Measurements from ENCODE around the gene C9orf43. TPM values are rescaled to one million over a fixed set of nuclear protein-coding genes. Genes with fewer than 3 reads are reported as not detected.

C9orf43 gene
- total and polyA plus RNA-seq, 2 experiments from 2014 or later, result 0.63 to 1.1 TPM

DNA sequence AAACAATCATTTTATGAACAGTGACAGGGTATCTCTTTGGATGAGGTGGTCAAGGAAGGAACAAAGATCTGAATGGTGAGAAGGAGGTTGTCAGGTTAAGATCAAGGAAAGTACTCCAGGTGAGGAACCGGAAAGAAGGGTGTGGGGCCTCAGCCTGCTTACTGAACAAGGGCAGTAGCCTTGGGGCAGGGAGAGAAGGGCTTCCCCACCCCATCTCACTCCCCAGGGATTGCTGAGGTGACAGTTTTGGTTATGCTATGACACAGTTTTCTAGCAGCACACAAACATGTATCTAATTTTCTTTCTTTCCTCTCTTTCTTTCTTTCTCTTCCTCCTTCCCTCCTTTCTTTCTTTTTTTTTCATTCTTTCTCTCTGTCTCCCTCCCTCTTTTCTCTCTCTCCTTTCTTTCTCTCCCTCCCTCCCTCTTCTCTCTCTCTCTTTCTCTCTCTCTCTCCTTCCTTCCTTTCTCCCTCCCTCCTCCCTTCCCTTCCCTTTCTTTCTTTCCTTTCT, 29.6 kb upstream of the C9orf43 start:
- no peak overlapping the region for H3K4me3 ChIP-seq
- H3K27me3 Mint-ChIP-seq (ENCODE audit: insufficient read depth, low read depth, poor library complexity), result peaks cover 5% of the 10 kb centered on the region
- H3K9me3 Mint-ChIP-seq, result no peaks in the 10 kb centered on the region; the same call in 2 of the 3 replicates
- peak overlapping the region; percentile 56; the same call in 1 of the 2 replicates for H2AFZ ChIP-seq
- no peaks in the 10 kb centered on the region for H3K27me3 ChIP-seq (ENCODE audit: insufficient read depth)
- H3K27ac ChIP-seq (ENCODE audit: low read depth), result no peak overlapping the region
- ATAC-seq (no peak), DNase-seq (ENCODE audit: low spot score) (no peak)
- no peak overlapping the region for H3K27ac Mint-ChIP-seq
- H3F3A ChIP-seq (replicated peaks; ENCODE audit: low read depth), result no peaks in the 10 kb centered on the region
- TF ChIP-seq, protein P1, sequence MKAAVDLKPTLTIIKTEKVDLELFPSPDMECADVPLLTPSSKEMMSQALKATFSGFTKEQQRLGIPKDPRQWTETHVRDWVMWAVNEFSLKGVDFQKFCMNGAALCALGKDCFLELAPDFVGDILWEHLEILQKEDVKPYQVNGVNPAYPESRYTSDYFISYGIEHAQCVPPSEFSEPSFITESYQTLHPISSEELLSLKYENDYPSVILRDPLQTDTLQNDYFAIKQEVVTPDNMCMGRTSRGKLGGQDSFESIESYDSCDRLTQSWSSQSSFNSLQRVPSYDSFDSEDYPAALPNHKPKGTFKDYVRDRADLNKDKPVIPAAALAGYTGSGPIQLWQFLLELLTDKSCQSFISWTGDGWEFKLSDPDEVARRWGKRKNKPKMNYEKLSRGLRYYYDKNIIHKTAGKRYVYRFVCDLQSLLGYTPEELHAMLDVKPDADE (IDR thresholded peaks at IDR 0.05), result no peak
- TF ChIP-seq CREB1 (CRISPR knock-in tag; IDR thresholded peaks at IDR 0.05; ENCODE audit: low read depth) (no peak), EZH2 (IDR thresholded peaks at IDR 0.05; ENCODE audit: low read depth, unreplicated experiment) (no peak), JUNB (IDR thresholded peaks at IDR 0.05; ENCODE audit: unreplicated experiment) (no peak), ZNF114 (CRISPR knock-in tag; IDR thresholded peaks at IDR 0.05) (no peak), NANOG (IDR thresholded peaks at IDR 0.05; ENCODE audit: borderline replicate concordance) (no peak), ZNF331 (CRISPR knock-in tag; IDR thresholded peaks at IDR 0.05; ENCODE audit: low read depth) (no peak), POLR2AphosphoS5 (IDR thresholded peaks at IDR 0.05; ENCODE audit: low read depth) (no peak), STAT1 (IDR thresholded peaks at IDR 0.05; ENCODE audit: unreplicated experiment) (no peak), EZH2phosphoT487 (IDR thresholded peaks at IDR 0.05; ENCODE audit: unreplicated experiment) (no peak)
- TF ChIP-seq, protein P2, sequence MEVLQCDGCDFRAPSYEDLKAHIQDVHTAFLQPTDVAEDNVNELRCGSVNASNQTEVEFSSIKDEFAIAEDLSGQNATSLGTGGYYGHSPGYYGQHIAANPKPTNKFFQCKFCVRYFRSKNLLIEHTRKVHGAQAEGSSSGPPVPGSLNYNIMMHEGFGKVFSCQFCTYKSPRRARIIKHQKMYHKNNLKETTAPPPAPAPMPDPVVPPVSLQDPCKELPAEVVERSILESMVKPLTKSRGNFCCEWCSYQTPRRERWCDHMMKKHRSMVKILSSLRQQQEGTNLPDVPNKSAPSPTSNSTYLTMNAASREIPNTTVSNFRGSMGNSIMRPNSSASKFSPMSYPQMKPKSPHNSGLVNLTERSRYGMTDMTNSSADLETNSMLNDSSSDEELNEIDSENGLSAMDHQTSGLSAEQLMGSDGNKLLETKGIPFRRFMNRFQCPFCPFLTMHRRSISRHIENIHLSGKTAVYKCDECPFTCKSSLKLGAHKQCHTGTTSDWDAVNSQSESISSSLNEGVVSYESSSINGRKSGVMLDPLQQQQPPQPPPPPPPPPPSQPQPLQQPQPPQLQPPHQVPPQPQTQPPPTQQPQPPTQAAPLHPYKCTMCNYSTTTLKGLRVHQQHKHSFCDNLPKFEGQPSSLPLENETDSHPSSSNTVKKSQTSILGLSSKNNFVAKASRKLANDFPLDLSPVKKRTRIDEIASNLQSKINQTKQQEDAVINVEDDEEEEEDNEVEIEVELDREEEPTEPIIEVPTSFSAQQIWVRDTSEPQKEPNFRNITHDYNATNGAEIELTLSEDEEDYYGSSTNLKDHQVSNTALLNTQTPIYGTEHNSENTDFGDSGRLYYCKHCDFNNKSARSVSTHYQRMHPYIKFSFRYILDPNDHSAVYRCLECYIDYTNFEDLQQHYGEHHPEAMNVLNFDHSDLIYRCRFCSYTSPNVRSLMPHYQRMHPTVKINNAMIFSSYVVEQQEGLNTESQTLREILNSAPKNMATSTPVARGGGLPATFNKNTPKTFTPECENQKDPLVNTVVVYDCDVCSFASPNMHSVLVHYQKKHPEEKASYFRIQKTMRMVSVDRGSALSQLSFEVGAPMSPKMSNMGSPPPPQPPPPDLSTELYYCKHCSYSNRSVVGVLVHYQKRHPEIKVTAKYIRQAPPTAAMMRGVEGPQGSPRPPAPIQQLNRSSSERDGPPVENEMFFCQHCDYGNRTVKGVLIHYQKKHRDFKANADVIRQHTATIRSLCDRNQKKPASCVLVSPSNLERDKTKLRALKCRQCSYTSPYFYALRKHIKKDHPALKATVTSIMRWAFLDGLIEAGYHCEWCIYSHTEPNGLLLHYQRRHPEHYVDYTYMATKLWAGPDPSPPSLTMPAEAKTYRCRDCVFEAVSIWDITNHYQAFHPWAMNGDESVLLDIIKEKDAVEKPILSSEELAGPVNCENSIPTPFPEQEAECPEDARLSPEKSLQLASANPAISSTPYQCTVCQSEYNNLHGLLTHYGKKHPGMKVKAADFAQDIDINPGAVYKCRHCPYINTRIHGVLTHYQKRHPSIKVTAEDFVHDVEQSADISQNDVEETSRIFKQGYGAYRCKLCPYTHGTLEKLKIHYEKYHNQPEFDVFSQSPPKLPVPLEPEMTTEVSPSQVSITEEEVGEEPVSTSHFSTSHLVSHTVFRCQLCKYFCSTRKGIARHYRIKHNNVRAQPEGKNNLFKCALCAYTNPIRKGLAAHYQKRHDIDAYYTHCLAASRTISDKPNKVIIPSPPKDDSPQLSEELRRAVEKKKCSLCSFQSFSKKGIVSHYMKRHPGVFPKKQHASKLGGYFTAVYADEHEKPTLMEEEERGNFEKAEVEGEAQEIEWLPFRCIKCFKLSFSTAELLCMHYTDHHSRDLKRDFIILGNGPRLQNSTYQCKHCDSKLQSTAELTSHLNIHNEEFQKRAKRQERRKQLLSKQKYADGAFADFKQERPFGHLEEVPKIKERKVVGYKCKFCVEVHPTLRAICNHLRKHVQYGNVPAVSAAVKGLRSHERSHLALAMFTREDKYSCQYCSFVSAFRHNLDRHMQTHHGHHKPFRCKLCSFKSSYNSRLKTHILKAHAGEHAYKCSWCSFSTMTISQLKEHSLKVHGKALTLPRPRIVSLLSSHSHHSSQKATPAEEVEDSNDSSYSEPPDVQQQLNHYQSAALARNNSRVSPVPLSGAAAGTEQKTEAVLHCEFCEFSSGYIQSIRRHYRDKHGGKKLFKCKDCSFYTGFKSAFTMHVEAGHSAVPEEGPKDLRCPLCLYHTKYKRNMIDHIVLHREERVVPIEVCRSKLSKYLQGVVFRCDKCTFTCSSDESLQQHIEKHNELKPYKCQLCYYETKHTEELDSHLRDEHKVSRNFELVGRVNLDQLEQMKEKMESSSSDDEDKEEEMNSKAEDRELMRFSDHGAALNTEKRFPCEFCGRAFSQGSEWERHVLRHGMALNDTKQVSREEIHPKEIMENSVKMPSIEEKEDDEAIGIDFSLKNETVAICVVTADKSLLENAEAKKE (CRISPR knock-in tag; IDR thresholded peaks at IDR 0.05), result no peak
- TF ChIP-seq, protein P3, sequence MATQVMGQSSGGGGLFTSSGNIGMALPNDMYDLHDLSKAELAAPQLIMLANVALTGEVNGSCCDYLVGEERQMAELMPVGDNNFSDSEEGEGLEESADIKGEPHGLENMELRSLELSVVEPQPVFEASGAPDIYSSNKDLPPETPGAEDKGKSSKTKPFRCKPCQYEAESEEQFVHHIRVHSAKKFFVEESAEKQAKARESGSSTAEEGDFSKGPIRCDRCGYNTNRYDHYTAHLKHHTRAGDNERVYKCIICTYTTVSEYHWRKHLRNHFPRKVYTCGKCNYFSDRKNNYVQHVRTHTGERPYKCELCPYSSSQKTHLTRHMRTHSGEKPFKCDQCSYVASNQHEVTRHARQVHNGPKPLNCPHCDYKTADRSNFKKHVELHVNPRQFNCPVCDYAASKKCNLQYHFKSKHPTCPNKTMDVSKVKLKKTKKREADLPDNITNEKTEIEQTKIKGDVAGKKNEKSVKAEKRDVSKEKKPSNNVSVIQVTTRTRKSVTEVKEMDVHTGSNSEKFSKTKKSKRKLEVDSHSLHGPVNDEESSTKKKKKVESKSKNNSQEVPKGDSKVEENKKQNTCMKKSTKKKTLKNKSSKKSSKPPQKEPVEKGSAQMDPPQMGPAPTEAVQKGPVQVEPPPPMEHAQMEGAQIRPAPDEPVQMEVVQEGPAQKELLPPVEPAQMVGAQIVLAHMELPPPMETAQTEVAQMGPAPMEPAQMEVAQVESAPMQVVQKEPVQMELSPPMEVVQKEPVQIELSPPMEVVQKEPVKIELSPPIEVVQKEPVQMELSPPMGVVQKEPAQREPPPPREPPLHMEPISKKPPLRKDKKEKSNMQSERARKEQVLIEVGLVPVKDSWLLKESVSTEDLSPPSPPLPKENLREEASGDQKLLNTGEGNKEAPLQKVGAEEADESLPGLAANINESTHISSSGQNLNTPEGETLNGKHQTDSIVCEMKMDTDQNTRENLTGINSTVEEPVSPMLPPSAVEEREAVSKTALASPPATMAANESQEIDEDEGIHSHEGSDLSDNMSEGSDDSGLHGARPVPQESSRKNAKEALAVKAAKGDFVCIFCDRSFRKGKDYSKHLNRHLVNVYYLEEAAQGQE (IDR thresholded peaks at IDR 0.05; ENCODE audit: unreplicated experiment), result no peak
- TF ChIP-seq, protein P4, sequence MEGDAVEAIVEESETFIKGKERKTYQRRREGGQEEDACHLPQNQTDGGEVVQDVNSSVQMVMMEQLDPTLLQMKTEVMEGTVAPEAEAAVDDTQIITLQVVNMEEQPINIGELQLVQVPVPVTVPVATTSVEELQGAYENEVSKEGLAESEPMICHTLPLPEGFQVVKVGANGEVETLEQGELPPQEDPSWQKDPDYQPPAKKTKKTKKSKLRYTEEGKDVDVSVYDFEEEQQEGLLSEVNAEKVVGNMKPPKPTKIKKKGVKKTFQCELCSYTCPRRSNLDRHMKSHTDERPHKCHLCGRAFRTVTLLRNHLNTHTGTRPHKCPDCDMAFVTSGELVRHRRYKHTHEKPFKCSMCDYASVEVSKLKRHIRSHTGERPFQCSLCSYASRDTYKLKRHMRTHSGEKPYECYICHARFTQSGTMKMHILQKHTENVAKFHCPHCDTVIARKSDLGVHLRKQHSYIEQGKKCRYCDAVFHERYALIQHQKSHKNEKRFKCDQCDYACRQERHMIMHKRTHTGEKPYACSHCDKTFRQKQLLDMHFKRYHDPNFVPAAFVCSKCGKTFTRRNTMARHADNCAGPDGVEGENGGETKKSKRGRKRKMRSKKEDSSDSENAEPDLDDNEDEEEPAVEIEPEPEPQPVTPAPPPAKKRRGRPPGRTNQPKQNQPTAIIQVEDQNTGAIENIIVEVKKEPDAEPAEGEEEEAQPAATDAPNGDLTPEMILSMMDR (conservative IDR thresholded peaks at IDR 0.05; ENCODE audit: low read depth in 2 of 2), result no peak
- no peaks in the 10 kb centered on the region for H3K79me2 ChIP-seq (replicated peaks; ENCODE audit: insufficient read depth)
- no peak overlapping the region for H3K4me3 Mint-ChIP-seq
- no peaks in the 10 kb centered on the region for H4K20me1 ChIP-seq (replicated peaks; ENCODE audit: insufficient read depth)
- no peaks in the 10 kb centered on the region; the same call in 1 of the 2 replicates for H3K4me1 ChIP-seq (ENCODE audit: insufficient read depth)
- peaks cover 14% of the 10 kb centered on the region for H3K4me1 Mint-ChIP-seq
- H3K4me2 ChIP-seq, result no peak overlapping the region
- H3K36me3 Mint-ChIP-seq (ENCODE audit: low read depth), result no peaks in the 10 kb centered on the region
- no peaks in the 10 kb centered on the region for H3K9me2 ChIP-seq (ENCODE audit: insufficient read depth)
- no peaks in the 10 kb centered on the region for H3K36me3 ChIP-seq (ENCODE audit: insufficient read depth)
